GM10266 (cell line): ENCODE data around the gene GRM8.

Experiments
- DNase-seq: peaks from one replicate; pipeline ENCODE4 v3.0.0; 2012; ENCODE audit errors: extremely low spot score
- CTCF ChIP-seq: IDR thresholded peaks from 2 replicates; pipeline ENCODE4 v1.5.1; 2012; ENCODE audit warnings: mild to moderate bottlenecking, low read depth; ENCODE audit not compliant: control insufficient read depth, insufficient read depth; ENCODE audit errors: missing control alignments

GRM8 gene

DNA sequence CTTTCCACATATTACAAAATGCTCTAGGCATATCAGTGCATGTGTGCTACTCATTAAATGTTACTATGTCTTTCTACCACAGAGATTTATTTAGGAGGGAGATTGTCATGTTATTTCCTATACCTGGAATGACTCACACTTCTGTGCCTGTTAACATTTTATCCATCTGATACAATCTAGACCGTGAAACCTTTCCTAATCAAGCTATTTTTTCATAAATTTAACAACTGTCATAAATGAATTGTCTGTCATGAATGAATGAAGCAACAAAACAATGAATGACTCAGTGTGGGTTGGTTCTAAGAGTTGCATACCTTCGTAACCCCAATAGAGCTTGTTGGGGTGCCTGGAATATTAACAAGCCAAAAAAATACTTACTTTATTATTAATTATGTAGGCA lies 554.3 kb downstream of the GRM8 start:
- DNase-seq, result no peak
- TF ChIP-seq CTCF, result no peak

DNA sequence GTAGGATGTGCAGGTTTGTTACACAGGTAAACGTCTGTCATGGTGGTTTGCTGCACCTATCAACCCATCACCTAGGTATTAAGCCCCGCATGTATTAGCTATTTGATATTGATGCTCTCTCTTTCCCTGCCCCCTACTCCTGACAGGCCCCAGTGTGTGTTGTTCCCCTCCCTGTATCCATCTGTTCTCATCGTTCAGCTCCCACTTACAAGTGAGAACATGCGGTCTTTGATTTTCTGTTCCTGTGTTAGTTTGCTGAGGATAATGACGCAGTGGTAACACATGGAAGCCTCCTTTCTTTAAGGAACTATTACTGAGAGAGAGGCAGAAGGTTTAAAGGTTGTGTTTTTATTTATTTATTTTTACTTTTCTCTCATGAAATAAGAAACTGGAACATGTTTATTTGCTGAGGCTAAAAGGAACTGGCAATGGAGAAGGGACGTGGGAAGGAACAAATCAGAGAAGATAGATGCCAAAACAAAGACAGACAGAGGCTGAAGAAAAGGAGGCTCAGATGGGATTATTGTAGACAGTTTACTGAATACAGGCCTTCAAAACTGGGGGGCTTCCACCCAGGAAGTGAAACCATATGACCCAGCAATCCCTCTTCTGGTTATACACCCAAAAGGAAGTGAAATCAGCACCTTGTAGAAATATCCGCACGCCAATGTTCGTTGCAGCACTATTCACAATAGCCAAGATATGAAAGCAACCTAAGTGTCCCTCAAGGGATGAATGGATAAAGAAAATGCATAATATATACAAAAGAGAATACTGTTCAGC lies 556.3 kb downstream of the GRM8 start:
- no peak for TF ChIP-seq CTCF

DNA sequence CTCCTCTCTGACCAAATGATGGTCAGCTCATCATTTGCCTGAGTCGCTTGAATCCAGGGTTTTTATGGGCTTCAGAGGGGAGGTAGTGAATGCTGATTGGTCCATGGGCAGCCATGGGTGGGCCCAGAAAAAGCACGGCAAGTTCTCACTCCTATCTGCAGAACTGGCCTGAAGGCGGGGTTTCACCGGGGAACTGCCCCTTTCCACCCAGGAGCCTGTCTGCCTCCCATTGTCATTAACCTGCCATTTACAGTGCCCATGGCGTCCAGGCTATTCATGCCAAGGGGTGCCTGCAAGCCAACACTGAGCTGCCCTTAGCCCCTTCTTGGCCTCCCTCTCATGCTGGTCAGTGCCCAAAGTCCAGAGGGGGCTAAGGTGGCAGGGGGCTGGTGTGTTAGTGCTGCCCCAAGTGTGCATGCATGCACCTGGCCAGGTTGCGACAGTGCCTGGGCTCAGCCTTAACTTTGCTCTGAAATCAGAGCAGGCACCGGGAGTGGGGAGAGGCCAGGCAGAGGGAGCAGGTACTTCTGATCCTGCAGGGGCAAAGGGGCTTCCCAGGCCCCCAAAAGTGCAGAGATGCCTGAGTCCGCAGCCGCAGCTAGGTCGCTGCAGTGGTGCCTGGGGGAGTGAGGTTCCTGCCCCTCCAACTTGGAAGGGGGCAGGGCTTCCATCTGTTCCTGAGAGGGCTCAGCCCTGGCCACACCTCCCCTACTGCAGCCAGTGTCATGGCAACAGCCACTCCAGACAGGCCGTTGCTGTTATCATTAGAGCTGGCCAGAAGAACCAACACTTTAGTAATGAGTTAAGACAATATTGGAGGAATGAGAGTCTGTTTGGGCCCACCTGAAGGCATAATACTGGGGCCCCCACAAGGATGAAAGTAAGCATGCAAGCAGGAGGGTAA lies 561.6 kb downstream of the GRM8 start:
- no peak for TF ChIP-seq CTCF
- DNase-seq, result no peak

More for the DNA sequence above, 556.3 kb downstream of the GRM8 start:
- DNase-seq, result peak; percentile 30

- TF ChIP-seq CTCF, result no peak
- no peak for DNase-seq
Measured at GRCh38 chr7:126690104-126690503, 562.6 kb downstream of the GRM8 start.

DNA sequence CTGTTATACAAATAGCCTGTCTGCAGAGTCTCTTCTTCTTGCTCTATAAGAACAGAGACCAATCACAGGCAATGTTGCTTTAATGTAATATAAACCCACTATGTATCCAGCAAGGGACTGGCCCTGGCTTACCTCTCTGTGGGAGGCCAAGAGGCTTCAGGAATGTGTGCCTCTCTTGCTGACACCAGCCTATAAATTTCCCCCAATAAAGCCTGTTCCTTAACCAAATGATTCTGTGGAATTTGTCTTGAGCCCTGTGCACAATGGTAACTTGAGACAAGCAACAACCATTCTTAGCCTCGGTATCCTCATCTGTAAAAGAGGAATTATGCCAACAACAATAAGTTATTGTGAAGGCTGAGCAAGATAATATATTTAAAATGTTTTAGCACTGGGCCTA lies 563.7 kb downstream of the GRM8 start:
- DNase-seq, result no peak
- no peak for TF ChIP-seq CTCF

DNA sequence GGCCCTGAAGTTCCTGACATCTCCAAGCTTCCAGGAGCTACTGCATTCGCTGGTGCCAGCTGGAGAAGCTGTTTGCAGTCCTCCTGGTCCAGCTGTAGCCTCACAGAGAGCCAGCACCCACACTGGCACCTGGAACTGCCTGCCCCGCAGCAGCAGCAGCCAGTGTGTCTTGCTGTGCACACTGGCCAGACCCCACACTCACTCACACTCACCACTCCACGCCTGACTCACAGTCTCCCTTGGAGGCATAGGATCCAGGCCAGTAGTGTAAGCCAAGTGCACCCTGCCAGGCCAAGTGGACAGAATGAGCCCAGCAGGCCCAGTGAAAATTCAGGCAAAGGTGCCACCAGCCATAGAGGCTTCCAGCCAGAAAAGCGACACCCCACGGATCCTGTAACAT lies 566.3 kb downstream of the GRM8 start:
- DNase-seq, result no peak
- TF ChIP-seq CTCF, result no peak

DNA sequence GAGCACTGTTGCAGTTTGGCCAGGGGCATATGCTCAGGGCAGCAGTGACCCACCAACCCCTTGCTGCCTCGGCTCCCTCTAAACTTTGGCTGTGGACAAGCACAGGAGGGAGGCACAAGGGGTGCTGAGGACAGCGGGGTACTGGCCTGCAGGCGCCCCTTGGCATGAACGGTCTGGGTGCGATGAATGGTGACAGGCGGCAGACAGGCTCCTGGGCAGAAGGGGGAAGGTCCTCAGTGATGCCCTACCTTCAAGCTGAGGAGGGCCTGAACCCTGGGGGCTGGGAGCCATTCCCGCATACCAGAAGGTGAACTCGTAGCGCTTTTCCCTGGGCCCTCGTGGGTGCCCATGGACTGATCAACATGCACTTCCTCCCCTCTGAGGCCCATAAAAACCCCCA lies 567.1 kb downstream of the GRM8 start:
- TF ChIP-seq CTCF, result no peak
- no peak for DNase-seq
